HG03439 (cell line): ENCODE measurements around the gene GJA10.

Experiments
- ATAC-seq: cut with Tn5 transposase; IDR thresholded peaks from one replicate; pipeline ENCODE4 v1.9.1; 2021; ENCODE audit warnings: mild to moderate bottlenecking, moderate library complexity; ENCODE audit not compliant: unreplicated experiment

Gene GJA10

DNA sequence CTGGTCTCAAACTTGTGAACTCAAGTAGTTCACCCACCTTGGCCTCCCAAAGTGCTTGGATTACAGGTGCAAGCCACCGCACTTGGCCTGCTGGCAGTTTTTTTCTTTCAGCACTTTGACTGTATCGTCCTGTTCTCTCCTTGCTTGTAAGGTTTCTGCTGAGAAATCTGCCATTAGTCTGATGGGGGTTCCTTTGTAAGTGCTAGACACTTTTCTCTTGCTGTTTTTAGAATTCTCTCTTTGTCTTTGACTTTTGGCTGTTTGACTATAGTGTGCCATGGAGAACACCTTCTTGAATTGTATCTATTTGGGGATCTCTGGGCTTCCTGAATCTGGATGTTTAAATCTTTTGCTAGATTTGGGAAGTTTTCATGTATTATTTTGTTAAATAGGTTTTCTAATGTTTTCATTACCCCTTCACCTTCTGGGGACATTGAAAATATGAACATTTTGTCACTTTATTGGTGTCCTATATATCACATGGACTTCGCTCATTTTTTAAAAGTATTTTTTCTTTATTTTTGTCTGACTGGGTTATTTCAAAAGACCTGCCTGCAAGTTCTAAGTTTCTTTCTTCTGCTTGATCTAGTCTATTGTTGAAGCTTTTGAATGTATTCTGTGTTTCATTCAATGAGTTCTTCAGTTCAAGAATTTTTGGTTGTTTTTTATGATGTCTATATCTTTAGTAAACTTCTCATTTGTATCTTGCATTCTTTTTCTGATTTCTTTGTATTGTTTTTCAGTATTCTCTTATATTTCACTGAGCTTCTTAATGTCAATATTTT, 22.1 kb downstream of the GJA10 start:
- ATAC-seq, result no peak

DNA sequence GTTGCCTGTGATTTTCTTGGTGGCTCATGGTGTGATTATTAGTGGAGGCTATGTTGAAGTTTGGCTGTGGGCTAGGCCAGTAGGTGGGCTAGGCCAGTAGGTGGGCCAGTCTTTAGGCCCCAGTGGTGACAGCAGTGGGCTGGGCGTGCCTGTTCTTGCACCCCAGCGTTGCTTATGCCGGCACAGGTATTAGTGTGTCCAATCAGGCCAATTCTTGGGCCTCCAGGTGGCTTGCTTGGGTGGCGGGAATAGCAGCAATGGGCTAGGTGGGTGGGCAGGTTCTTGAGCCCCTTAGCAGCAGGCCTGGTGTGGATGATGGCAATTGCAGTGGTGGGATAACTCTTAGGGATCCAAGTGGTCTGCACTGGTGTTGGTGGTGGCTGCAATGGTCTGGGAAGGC, 22.9 kb downstream of the GJA10 start:
- no peak for ATAC-seq

DNA sequence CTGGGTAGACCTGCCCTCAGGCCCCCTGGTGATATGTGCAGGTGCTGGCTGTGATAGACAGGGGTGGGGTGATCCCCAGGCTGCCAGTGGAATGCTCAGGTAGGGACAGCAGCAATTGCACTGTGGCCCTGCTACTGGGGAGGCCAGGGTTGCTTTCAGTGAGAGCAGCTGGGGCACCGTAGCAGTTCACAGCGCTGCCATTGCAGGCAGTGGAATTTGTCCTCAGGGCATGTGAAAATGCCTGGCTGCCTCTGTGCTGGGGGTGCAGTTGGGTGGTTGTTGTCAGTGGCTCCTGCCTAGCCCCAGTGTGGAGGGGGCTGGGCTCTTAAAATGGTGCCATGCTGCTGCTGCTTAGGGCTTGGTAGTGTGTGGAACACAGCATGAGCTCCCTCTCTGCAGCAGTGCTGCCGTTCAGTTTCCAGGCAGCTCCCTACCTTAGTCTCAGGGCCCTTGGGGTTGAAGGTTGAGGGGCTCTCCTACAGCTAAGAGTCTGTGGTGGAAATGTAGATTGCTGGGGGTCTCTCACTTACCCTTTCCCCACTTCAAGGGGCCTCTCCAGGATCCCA, 23.6 kb downstream of the GJA10 start:
- ATAC-seq, result no peak

DNA sequence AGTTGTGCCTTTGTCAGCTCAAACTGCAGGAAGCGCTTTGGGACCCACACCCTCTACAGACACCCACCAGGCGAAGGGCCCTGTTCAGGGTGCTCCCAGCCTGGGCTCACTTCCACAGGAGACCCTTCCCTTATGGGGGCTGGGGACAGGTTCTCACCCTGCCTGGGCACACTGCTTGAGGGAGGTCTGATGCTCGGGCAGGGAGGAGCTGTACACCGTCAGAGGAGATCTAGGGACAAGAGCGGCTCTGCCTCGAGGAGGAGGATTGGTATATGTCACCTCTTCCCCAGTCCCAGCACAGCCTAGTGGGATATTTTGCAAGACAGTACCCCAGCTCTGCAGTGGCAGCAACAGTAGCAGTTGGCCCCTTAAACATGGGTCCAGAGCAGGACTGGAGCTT, 26.9 kb downstream of the GJA10 start:
- no peak for ATAC-seq

DNA sequence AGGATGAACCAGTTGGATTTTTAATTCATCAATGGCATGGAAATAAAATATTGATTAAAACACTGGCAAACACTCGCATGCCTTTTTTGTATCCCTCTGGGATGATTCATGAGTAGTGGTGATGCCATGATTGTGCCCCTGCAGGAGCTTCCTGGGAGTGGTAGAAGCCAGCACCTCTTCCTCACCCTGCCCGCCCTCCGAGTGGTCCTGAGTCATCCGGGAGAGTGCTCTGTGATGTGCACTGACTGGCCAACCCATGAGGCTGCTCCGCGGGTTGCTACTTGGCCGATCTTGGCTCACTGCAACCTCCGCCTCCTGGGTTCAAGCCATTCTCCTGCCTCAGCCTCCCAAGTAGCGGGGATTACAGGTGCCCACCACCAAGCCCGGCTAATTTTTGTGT, 27.4 kb downstream of the GJA10 start:
- no peak for ATAC-seq

GRCh38 chr6:89924231-89924630, 30.0 kb downstream of the GJA10 start:
- no peak for ATAC-seq

GRCh38 chr6:89925826-89926225, 31.6 kb downstream of the GJA10 start:
- ATAC-seq, result no peak

- ATAC-seq, result no peak
Observed at GRCh38 chr6:89927264-89927663, 33.0 kb downstream of the GJA10 start.

- ATAC-seq, result no peak
Observed at GRCh38 chr6:89927791-89928550, 33.7 kb downstream of the GJA10 start.

DNA sequence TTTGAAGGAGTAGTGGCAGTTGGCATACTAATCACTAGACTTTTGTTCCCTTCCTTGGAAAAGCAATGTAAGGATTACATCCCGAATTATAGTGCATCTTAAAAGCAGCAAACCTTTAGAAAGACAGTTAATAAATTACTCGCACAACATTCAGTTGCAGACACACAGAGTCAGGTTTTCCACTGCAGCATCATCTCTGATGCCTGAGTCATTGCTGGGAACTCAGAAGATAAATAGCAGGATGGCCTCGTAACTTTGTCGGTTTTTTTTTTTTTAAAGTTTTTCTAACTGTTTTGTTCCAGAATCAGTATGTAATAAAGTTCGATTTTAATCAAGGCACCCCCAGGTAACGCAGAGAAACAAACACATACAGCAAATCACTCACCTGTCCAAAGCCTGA, 34.3 kb downstream of the GJA10 start:
- no peak for ATAC-seq

DNA sequence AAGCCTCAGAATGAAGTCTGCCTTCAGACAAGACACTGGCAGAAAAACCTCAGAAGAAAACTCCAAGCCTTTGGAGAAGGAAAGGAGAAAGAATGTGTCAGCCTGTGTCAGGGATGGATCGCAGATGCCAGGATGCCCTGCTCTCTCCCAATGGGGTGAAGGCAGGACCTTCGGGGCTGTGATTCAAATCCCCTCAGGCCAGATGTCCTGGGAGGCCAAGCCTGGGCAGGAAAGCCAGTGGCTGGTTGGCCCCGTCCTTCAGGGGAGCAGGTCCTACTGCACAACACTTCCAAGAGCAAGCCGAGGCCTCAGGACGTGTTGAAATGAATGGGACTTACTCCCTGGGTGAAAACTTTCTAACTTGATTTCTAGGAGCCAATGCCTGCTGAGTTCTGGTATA, 36.5 kb downstream of the GJA10 start:
- no peak for ATAC-seq

- ATAC-seq, result no peak
Observed at GRCh38 chr6:89932245-89932802, 38.1 kb downstream of the GJA10 start.

DNA sequence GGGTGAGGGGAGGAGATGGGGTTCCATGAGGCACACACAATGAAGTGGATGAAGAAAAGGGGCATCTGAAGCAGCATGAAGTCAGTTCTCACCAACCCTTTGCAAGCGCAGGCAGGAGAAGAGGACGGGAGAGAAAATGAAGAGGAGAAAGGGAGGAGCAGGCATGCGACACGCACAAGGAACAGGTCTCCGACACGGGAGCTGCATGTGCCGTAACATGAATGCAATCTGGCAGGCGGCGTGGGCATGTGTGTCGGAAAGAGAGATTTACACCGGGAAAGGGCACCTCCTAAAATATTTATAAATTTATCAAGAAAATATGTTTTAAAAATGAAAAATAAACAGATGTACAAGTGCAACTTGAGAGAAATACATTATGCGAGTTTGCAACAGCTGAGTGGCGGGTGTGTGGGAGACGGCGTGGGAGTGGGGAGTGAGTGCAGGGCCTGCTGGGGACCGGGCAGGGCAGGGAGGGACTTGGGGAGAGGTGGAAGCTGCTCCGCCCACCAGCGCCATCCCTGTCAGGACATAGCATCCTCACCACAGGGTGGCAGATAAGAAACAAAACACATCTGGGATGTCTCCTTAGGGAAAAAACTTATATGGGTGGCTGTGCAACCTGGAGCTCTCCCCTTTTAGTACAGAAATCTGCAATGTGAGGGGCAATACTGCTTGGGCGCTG, 40.6 kb downstream of the GJA10 start:
- no peak for ATAC-seq

DNA sequence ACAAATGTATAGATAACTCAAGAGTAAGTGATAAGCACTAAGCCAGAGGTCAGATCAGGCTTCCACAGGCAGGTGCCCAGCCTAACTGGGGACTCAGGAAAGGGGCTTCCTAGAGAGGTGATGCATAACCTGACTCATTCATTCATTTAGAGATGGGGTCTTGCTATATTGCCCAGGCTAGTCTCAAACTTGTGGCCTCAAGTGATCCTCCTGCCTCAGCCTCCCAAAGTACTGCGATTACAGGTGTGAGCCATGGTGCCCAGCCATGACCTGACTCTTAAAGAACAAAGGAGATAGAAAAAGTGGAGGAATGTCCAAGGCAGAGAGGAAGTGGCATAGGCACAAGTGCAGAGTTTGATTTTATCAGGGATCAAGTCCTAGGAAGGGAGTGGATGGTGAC, 41.9 kb downstream of the GJA10 start:
- ATAC-seq, result no peak

DNA sequence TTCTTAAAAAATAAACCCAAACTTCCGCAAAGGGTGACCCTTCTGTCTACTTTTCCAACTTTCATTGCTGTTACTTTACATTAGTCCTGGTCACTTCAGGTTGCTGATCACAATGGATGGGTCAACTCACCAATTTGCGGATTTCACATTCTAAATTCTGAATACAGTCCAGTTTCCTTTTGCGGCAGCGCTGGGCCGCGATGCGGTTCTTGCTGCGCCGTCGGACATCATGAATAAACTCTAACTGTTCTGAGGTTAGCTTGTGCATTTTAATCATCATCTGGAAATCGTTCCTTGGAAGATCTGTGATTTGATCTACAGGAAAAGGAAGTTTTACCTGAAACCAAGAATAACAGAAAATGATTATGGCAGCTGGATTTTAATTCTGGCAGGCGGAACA, 43.7 kb downstream of the GJA10 start:
- no peak for ATAC-seq

DNA sequence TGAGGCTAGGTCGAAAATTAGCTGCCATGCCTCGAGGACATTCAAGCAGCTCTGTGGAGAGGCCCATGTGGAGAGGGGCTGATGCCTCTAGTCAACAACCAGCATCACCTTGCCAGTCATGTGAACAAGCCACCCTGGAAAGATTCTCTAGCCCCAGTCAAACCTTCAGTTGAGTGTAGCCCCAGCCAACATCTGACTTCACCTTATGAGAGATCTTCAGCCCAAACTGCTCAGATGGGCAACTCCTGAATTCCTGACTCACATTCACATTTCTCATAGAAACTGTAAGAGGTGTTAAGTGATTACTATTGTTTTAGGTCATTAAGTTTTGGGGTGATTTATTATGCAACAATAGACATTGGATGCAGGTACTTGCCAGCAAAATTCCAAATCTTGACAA, 44.9 kb downstream of the GJA10 start:
- no peak for ATAC-seq

DNA sequence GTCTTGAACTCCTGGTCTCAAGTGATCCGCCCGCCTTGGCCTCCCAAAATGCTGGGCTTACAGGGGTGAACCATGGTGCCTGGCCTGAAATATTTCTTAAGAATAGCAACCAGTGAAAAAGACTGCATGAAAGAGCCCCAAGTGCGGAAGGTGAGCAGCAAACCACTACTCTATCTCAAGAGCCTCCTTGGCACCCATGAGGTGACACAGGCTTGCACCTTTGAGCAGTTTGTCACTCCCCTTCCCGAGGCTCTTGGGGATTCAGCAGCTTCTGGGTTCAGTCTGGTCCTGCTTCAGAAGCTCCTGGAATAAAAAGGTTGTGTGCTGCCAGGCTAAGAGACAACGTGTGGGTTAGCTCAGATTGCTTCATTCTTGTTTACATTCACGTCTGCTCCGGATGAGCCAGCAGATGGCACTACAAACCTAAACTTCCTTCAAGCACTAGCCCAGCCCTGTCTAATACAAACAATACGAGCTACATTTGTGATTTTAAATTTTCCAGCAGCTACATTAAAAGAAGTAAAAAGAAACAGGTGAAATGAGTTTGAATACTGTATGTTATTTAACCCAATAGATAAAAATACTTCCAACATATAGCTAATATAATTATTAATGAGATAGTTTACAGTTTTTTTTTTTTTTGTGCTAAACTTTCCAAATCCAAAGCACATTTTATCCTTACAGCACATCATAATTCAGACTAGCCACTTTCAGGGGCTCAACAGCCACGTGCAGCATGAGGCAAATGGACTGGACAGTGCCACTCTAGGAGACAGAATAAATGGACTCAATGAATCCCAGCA, 46.2 kb downstream of the GJA10 start:
- ATAC-seq, result peak; percentile 61

- no peak for ATAC-seq
Observed at GRCh38 chr6:89941031-89941762, 46.9 kb downstream of the GJA10 start.

GRCh38 chr6:89941763-89942497, 47.7 kb downstream of the GJA10 start:
- ATAC-seq, result no peak
